ENCODE results near the gene FANCC.
A peak's percentile ranks its signal among the peaks of the same experiment; 100 is the strongest.

Gene FANCC, protein sequence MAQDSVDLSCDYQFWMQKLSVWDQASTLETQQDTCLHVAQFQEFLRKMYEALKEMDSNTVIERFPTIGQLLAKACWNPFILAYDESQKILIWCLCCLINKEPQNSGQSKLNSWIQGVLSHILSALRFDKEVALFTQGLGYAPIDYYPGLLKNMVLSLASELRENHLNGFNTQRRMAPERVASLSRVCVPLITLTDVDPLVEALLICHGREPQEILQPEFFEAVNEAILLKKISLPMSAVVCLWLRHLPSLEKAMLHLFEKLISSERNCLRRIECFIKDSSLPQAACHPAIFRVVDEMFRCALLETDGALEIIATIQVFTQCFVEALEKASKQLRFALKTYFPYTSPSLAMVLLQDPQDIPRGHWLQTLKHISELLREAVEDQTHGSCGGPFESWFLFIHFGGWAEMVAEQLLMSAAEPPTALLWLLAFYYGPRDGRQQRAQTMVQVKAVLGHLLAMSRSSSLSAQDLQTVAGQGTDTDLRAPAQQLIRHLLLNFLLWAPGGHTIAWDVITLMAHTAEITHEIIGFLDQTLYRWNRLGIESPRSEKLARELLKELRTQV

DNA sequence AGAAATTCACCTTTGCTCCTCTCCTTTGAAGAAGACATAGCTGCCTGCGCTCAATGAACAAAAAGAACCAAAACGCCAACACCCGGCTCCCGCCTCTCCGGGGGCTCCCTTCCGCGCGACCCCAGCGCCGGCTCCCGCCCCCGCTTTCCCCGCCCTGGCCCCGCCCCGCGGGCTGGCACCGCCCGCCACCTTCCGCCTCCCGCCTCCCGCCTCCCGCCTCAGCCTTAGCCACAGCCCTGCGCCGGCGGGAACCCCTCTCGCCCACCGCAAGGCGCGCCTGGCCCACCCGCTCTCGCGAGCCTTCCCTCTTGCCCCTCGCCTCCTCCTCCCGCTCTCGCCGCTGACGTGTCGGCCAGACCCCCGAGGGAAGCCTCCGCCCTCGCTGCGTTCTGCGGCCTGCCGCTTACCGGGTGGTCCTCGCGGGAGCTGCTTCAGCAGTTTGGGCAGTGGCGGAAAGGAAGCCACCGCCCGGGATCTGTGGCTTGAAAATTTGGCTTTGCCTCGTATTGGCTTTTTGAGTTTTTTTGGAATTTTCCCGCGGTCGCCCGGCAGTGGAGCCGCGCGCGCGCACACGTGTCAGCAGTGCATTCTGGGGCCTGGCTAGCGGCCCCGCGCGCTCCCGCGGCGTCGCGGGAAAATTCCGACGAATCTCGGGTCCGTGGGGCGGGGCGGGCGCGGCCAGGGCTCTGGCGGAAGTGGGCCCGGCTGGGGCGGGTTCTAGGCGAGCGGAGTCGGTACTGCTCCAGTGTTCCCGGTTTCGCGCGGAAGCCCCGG is at the start of gene FANCC:
Gene FANCC, minus strand, starts transcription at position 591 of the 774 bp plus-strand sequence. CDS start 68,418 bp downstream, outside the sequence.
- peak; percentile 38 for DNase-seq

DNA sequence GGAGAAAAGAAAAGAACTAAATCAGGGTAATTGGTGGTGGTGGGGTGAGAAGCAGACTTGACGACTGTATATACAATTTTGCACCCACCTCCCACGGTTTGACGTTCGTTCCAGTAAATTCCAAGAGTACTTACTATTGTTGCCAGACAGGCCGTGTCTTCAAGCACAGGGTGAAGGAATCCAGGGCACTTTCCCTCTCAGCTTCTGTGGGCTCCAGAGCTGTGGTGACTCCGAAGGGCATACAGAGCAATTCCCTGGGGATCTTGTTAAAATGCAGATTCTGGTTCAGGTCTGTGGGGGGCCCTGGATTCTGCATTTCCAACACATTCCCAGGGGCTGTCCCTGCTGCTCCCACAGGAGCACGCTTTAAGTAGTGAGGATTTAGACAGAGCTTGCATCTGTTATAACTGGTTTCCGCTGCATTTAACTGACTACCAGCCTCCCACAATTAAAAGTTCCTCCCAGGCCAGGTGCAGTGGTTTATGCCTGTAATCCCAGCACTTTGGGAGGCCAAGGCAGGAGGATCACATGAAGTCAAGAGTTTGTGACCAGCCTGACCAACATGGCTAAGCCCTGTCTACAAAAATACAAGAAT is 49.3 kb upstream of the FANCC start:
- DNase-seq, result no peak

DNA sequence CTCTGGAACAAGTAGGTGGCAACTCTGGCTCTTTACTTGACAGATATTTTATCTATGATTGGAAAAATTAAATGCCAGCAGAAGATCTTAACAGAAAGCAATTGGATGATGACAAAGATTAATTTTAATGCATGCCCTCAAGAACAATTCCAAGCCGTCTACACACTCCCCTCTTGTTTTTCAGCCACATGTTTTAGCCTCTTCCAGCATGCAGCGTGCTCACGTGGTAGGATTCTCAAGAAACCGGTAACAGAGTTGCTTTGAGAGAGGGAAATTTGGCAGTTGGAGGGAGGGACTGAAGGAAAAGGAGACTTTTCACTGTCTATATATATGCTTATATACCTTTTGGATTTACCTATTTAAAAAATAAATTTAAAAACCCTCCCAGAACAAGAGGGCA is 48.3 kb upstream of the FANCC start:
- no peak for DNase-seq

DNA sequence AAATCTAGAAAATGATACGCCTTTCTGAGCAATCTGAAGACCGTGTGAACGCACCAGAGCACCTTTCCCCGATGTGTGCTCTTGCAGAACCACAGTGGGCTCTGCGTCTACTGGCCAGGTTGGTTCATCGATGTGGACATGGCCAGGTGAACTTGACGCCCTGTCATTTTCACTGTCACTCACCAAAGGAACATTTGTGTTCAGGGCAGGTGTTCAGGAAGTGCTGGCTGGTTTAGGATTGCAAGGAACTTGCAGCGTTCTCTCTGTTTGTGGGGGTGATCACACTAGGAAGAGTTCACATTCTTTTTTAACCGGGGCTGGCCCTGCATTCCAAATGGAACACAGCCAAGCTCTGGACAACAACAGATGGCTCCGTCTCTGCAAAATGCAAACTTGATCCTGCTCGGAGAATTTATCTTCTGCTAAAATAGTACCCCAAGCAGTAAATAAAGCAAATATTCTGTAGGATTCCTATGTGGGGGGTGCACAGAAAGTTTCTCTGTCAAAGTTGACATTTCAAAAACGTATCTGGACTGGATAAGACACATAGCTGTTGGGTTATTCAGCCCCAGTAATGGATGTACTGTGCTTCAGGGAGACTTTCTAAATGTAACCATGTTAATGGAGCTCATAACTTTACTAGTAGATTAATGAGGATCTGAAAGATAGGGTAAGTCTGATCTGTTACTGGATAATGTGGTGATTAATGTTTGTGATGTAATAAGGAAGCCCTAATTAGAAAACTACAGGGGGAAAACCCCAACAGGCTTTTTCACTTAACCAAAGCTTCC is 45.7 kb upstream of the FANCC start:
- no peak for DNase-seq

DNA sequence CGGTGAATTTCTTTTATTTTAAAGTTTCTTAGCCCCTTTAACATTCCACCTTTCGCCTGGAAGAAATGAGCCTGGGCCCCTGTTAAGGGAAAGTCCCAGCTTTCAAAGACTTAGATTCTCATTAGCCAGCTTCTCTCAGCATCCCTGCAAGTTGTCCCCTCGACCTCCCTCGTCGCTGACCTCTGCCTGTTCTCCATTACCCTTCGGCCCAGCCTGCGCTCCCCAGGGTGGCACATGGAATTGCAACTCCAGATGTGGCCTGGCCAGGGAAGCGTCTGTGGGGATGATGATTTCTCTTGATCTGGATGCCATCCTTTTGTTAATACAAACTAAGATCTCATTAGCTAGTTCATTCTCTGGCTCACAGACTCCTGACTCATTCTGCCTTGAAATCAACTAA is 43.4 kb upstream of the FANCC start:
- no peak for DNase-seq

DNA sequence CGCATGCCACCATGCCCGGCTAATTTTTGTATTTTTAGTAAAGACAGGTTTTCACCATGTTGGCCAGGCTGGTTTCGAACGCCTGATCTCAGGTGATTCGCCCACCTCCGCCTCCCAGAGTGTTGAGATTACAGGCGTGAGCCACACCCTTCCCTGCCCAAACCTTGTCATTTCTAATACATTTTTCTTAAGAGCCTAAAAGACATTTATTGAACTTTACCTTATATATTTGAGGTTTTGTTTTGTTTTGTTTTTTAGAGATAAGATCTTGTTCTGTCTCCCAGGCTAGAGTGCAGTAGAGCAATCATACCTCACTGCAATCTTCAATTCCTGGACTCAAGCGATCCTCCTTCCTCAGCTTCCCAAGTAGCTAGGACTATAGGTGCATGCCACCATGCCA is 39.8 kb upstream of the FANCC start:
- no peak for DNase-seq

DNA sequence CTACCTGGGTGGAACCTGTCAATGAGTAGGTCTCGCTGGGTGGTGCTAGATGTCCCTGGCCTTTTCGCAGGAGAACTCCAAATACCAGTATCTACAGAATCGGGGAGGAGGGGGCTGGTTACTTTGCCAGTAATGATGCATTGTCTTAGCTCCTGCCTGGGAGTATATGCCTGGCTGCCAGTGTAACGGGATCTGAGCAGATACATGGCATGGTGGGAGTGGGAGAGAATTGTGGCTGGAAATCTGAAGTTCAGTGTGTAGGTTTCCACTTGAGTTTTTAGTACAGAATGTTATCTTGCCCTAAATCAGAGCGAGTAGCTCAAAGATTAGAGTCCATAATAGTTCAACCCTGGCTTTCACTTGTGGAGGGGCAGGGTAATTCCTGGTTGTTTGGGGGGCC is 38.0 kb upstream of the FANCC start:
- DNase-seq, result no peak

DNA sequence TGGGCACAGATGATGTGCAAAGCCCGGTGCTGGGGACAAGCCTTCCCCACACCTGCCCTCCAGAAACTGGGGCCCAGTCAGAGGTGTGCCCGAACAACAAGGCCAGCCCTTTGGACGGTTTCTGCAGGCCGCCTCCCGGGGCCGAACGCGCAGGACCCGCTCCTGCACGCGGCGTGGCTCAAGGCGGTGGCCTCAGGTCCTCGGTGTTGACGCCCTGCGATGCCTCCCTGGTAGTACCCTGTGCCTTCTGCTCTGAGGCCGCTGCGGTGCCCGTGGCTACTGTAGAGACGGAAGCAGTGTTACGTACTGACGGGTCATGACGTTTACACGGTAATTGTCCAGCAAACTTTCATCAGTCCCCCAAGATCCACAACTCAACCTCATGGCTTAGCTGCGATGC is 33.5 kb upstream of the FANCC start:
- DNase-seq, result no peak

DNA sequence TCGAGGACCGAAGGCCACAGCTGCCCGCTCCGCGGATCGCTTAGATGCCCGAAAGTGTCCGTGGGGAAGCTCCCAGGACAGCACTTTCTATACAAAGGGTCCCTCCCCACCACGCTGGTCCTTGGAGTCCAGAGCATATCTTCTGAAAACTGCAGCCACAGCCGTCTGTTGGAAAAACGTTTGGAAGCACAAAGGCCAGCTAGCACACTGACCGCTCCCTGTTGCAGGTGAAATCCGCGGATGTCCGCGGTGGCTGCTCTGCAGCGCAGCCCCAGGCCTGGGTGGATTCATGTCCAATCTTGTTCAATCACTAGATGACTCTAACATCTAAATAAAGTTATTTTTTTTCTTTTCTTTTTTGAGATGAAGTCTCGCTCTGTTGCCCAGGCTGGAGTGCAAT is 32.8 kb upstream of the FANCC start:
- DNase-seq, result no peak

DNA sequence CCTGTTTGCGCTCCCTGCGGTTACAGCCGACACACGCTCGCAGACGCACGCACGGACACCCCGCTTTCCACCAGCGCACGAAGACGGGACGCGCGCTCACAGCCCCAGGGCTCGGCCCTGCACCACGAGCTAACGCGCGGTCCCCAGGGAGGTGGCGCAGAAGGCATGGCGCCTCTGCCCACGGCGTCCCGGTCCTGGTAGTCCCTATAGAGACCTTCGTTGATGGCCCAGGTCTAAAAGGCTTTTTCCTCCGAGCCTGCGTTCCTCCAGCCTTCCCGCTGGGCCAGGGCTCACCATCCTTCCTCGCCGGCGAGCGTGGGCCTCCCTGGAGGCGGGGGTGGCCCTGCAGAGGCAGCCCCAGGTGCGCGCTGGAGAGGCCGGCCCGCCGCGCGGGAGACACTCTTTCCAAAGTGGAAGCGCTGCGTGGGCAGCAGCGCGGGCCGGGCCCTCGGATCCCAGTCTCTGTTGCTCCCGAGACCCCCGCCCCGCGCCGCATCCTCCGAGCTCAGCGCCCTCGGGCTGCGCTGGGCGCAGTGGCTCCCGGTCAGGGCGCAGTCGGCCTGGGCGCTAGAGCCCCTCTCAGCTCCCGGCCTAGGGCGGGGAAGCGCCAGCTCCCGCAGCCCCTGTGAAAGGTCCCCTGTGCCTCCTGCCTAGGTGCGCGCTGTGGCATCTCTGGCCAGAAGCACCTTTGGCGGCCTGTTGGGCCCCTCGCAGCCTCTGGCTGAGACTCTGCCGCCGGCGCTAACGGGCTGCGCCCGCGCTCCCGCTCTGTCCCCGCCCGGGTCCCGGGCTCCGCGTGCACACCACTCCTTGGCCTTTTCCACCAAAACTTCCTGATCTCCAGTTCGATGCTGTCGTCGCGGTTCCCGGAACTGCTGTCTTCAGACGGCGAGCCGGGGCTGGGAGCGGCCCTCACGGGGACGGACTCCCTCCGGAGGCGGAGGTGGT is 31.9 kb upstream of the FANCC start:
- DNase-seq, result no peak

DNA sequence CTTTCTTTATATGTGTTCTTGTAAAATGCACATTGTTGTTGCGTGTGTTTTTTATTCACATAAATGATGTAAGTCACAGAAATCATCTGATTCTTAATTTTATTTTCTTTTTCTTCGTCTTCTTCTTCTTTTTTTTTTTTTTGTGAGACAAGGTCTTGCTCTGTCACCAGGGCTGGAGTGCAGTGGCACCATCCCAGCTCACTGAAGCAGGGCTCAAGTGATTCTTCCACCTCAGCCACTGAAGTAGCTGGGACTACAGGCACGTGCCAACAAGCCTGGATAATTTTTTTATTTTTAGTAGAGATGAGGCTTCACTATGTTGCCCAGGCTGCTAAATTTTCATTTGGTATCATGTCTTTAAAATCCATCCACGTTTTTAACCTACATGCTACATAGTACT is 28.5 kb upstream of the FANCC start:
- no peak for DNase-seq

DNA sequence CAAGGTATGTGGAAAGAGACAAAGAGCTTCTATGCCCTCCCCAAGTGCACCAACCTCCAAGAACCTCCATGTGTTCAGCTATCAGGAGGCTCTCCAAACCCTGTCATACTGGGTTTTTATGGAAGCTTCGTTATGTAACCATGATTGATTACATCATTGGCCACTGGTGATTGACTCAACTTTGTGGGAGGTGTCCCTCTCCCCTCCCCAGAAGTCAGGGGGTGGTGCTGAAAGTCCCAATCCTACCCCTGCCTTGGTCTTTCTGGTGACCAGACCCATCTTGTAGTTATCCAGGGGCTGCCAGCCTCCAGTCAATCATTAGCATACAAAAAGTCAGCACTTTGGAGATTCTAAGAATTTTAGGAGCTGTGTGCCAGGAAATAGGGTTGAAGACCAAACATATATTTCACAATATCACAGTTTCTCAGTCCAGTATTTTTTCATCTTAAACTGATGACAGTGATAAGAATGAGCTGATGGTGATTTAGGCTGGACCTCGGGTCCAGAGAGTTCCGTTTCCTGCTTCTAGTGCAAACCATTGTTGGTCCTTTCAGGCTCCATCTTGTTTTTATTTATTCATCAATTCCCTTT is 27.3 kb upstream of the FANCC start:
- DNase-seq, result no peak

DNA sequence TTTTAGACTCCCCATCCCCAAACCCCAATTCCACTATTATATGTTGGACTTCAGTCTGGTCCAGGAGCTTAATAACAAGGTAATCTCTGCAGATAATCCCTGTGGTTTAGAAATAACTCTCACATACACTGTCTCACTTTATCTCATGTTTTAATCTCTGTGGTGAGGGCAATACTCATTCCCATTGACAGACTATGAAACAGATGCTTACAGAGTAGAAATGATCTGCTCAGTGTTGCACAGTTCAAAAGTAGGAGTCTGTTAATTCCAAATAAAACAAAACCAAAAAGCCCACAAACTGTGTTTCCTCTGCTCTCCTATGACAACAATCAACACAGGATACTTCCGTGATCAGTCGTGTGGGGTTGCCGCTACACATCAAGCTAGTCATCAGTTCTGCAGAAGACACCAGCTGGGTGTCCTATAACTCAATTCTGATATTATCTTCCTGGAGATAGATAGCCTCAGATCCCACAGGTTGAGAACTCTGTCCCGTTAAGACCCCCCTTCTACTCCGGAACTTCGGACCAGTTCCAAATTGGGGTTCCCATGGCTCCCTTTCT is 26.3 kb upstream of the FANCC start:
- DNase-seq, result no peak

DNA sequence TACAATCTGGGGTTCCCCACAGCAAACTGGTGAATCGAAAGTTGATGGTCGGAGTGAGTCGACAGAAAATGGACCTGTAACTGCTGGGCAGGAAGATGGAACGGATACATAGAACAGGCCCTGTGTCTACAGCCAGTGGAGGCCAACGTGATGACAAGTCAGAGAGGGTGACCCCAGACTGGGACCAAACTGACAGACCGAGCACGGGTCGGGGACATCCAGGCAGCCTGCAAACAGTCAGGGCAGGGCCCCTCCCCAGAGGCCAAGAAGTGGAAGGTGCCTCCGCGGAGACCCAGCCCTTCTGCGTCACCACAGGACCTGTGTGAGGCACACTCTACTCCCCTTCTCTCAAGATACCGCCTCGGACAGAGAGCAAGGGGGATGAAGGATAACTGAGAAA is 25.1 kb upstream of the FANCC start:
- DNase-seq, result no peak

DNA sequence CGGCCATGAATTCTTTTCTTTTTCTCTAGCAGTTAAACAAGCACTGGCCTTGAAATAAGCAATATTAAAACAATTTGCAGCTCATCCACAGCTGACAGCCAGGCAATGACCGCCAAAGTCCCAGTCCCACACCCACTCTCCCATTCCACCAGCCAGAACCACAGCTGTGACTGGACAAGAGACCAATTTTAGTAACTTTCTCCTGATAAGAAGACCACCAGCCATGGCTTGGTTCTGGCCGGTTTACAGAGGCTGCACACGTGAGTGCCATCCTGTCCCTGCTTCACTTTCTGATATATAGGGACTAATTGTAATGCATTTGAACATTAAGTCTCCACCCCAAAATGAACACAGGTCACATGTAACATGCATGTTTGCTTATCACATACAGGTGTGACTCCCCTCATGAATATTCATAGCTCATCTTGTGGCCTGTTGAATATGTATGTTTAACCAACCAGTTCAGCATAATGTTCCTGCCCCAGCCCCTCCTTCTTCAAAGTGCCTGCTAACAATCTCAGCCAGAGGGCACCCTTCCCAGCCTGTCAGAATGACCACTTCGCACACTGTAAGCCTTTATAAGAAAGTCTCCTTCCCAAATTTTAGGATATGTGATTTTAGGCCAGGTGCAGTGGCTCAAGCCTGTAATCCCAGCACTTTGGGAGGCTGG is 23.9 kb upstream of the FANCC start:
- no peak for DNase-seq

DNA sequence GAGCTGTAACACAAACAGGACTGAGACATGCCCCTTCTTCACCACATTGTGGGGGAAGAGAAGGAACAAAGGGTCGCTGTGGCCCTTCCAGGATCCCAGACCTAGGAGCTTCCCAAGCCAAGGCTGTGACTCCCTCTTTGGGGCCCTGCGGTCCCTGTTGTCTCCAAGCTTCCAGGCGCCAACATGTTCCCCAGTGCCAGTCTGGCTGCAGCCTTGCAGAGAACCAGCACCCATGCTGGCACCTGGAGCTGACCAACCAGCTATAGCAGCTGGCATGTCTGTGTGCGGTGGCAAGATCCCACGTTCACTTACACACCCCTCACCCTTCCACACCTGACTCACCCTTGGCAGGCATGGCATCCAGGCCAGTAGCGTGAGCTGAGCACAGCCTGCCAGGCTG is 20.7 kb upstream of the FANCC start:
- no peak for DNase-seq

DNA sequence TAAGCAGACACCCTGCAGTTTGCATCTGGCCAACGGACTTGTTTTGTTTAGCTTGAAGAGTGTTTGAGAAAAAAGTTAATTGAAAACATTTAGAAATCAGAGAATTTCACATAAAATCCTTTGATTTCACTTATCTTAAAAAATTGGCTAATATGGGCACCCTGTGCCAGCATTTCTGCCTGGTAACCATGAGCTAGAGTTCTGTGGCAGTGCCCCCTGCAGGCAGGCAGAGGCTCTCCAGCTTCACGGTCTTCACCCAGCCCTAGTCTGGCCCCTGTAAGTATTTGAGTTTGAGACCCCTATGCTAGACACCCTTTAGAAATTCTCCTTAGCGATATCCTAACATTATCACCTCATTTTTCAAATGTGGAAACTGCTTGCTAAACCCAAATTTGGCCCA is 18.8 kb upstream of the FANCC start:
- DNase-seq, result no peak

DNA sequence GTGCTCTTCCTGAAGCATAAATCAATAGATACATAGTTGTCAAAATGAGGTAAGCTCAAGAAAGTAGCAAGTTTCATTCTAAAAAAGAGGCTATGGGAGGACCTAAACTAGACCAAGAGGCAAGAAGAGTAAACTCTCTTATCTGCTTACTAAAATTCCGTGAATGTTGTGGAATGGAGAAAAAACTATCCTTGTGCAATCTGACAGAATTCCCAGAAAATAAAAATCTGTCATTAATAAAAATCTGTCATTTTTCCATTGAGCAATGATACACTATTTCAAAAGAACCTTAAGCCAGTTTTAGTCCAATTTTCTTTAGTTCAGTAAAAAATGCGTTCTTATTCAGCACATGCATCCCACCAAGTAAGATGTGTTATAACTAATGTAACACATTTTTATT is 15.9 kb upstream of the FANCC start:
- DNase-seq, result no peak

DNA sequence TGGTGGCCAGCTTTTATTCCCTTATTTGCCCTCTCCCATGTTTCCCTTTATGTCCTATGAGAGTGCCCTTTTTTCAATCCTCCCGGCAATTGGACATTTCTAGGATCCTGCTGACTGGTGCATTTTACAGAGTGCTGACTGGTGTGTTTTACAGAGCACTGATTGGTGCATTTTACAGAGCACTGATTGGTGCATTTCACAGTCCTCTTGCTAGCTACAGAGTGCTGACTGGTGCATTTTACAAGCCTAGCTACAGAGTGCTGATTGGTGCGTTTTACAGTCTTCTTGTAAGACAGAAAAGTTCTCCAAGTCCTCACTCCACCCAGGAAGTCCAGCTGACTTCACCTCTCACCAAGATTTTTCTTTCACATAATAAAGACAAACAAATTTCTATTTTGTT is 15.4 kb upstream of the FANCC start:
- no peak for DNase-seq

DNA sequence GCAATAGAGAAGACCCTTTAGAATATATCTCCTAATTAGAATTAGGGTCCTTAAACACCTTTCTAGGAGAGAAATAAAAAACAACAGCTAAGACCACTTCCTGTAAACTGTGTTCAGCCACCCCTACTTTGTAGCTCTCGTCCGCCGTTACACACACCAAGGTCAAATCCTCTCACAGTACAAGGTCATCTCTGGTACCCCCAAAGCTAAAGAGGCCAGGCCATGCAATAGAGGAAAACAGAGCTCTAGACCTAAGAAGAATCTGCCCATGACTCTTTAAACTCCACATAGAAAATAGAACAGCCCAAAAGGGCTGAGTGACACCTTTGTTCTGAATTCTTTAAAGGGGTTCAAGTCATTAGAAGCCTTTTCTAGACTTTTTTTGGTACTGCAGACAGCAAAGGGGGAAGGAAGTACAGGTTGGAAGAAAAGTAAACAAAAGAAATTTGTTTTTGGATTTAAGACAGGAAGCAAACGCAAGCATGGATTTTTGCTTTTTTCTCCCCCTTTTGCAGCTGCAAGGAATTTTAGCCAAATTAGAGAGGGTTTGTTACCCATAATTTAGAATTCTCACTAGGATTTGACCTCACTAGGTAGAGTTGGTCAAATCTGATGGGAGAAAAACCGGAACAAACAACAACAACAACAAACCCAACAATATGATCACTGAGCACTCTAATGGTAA is 13.4 kb upstream of the FANCC start:
- DNase-seq, result no peak
